ENCODE results near the gene SOAT2.

- TF ChIP-seq POLR2A (IDR thresholded peaks at IDR 0.05) (no peak), CTCF (IDR thresholded peaks at IDR 0.05) (no peak), EP300 (IDR thresholded peaks at IDR 0.05) (no peak)
These were observed 45.3 kb upstream of the SOAT2 start for GRCh38 chr12:53057816-53058500.

All from gastroesophageal sphincter (tissue), 3 donors.